GM12801 (cell line): ENCODE results near the gene HS3ST2.

Source experiments
- TF ChIP-seq, protein P1 (sequence below): IDR thresholded peaks from one replicate; pipeline ENCODE4 v1.5.1; 2011; ENCODE audit warnings: control low read depth; ENCODE audit not compliant: insufficient read length; ENCODE audit errors: extremely low read depth

HS3ST2 gene

DNA sequence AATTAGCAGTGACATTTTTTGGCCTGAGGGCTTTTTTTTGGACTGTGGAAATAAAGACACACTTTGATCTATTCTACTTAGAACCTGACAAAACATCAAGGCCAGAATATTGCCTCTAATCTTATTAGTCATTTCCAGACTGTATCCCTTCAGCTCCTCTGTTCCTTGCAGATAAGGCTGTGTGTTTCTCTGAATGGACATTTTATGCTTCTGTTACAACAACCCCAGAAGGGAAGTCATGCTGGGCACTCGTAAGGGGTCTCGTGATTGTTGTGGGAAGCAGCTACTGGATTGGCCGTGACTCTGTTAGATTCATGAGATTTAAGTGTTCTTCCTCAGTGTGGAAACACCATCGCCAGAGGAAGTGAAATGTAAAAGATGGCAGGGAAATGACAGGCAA, 31.6 kb upstream of the HS3ST2 start:
- TF ChIP-seq, protein P1, sequence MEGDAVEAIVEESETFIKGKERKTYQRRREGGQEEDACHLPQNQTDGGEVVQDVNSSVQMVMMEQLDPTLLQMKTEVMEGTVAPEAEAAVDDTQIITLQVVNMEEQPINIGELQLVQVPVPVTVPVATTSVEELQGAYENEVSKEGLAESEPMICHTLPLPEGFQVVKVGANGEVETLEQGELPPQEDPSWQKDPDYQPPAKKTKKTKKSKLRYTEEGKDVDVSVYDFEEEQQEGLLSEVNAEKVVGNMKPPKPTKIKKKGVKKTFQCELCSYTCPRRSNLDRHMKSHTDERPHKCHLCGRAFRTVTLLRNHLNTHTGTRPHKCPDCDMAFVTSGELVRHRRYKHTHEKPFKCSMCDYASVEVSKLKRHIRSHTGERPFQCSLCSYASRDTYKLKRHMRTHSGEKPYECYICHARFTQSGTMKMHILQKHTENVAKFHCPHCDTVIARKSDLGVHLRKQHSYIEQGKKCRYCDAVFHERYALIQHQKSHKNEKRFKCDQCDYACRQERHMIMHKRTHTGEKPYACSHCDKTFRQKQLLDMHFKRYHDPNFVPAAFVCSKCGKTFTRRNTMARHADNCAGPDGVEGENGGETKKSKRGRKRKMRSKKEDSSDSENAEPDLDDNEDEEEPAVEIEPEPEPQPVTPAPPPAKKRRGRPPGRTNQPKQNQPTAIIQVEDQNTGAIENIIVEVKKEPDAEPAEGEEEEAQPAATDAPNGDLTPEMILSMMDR, result no peak

DNA sequence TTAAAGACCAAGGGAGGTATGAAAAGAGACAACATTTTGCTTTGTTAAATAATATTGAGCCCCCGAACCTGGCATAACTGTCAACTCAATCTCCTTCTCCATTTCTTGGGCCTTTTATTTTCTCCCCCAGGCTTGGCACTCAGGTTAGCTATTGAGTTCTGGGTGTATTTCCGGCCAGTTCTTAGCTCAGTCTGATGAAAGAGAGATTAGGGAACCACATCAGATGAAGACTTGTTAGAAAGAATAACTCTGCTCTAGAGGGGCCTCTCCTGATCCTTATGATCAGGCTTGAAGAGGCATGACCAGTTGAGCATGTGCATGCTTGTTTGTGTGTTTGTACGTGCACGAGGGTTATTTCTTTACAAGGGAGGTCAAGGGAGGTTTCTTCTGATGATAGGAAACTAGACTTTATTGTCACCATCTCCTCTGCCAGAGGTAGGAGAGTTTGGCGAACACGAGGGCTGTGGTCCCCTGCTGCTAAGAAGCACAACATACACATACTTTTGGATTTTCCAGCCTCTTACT, 29.2 kb upstream of the HS3ST2 start:
- TF ChIP-seq, protein P1, result no peak

DNA sequence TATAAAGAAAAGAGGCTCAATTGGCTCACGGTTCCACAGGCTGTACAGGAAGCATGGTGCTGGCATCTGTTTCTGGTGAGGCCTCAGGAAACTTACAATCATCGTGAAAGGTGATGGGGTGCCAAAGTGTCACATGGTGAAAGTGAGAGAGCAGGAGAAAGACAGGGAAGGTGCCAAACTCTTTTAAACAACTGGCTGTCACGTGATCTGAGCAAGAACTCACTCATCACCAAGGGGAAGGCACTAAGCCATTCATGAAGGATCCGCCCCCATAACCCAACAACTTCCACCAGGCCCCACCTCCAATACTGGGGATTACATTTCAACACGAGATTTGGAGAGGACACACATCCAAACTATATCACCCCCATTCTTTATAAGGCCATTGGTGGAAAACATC, 28.4 kb upstream of the HS3ST2 start:
- TF ChIP-seq, protein P1, result no peak

DNA sequence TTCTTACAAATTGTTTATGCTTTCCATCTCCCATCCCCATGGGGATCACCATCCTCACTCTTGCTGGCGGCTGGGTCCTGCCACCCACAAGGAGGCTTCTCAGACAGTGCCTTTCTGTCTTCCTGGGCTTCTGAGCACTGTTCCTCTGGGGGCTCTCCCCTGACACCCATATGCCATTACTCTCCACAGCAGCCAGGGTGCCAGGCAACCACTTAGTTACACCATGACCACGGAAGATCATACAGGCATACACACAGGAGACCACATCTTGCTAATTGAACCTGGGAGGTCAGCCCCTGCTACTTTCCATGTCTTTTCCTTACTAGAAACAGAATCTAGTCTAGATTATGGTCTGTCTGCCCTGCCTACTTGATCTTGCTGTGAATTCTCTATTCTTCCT, 27.7 kb upstream of the HS3ST2 start:
- TF ChIP-seq, protein P1, result no peak

DNA sequence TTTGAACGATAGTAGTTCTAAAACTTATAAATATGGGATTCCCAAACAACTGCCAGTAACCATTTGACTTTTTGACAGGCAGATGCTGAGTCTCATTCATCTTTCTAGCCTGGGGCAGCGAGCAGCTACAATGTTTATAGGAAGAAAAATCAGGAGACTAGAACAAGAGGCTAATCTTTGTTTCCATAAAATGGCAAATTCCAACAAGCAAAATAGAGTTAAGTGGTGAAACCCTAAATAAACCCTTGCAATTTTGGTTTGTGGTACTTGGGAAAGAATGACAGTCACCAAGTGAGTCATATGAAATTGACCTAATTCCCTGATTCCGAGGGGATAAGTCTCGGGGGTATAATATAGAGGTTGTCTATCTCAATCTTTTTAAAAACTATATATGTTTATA, 27.3 kb upstream of the HS3ST2 start:
- TF ChIP-seq, protein P1, result no peak

DNA sequence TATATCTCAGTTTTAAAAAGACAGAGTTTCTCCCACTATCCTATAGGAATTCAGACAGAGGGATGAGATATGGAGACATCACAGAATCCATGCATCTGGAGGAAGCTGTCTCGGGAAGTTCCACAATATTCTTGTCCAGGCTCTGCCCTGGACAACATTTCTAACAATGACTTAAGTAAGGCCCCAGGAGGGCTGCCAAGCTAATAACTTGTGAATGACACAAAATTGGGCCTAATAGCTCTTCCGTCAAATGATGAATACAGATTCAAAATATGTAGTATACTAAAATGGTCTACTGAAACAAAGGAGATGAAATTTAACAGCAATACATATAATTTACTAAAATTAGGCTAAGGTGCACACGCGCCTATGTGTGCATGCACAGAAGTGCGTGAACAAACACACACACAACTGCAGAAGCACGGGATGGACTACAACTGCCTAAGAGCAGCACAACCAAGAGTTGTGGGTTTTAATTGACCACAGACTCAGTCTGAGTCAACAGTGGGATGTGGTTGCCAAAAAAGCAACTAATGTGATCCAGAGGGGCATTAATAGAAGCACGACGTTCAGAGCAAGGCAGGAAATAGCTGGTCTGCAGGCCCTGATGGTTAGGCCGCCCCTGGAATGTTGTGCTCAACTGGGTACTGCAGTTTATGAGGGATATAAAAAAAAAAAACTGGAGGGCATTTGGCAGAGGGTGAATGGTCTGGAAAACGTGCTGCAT, 26.3 kb upstream of the HS3ST2 start:
- TF ChIP-seq, protein P1, result no peak

DNA sequence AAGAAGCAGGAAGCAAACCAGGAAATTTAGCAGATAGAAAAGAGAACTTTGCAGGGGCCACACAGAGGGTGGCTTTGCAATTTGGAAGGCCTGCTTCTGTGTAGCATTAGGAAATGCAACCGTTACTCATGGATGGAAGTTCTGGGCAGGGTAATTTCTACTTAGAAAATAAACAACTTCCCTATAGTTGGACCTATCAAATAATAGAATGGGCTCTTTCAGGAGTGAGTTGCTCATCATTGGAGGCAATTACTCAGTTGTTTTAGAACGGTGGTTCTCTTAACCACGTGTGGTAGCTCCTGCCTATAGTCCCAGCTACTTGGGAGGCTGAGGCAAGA, 25.8 kb upstream of the HS3ST2 start:
- TF ChIP-seq, protein P1, result no peak
